ENCODE results near the gene SUN1. TPM values are rescaled to one million over a fixed set of nuclear protein-coding genes. Genes with fewer than 3 reads are reported as not detected.
"Not testable (repeated sequence)": the region's sequence is repeated elsewhere in the genome, so short reads cannot be mapped to it uniquely, and the experiment has no call there.

The SUN1 gene
- total and polyA plus RNA-seq, 3 experiments from 2014 or later = 29.8 to 65.8 (median 59.8) TPM

DNA sequence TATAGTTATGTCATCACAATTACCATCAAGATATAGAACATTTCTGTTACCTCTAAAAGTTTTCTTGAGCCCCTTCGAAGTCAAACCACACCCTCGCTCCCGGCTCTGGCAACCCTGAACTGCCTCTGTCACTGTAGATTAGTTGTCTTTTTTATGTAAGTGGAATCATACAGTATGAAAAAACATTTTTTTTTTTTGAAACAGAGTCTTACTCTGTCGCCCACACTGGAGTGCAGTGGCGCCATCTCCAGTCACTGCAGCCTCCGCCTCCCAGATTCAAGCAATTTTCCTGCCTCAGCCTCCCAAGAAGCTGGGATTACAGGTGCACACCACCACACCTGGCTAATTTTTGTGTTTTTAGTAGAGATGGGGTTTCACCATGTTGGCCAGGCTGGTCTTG, 30.9 kb upstream of the SUN1 start:
- H3K36me3 ChIP-seq (ENCODE audit: insufficient read depth, low read length); H3K36me3 Mint-ChIP-seq; H3K4me3 Mint-ChIP-seq; H3K4me1 Mint-ChIP-seq; H3K27me3 Mint-ChIP-seq; H3K9me3 Mint-ChIP-seq; H3K4me3 ChIP-seq (ENCODE audit: low read length); H3K27ac Mint-ChIP-seq; H3K9me3 ChIP-seq (ENCODE audit: low read length); POLR2A ChIA-PET; DNase-seq; H3K27ac ChIP-seq (ENCODE audit: low read depth, low read length); H3K4me1 ChIP-seq (ENCODE audit: insufficient read depth, low read length); H3K27me3 ChIP-seq (ENCODE audit: insufficient read depth, low read length, poor library complexity, severe bottlenecking): not testable (repeated sequence)
- CTCF ChIA-PET = interaction anchor here (0.6 kb wide), 1 partner anchor 195 kb away, joined by 3 read pairs; no protein-coding TSS in a partner anchor

DNA sequence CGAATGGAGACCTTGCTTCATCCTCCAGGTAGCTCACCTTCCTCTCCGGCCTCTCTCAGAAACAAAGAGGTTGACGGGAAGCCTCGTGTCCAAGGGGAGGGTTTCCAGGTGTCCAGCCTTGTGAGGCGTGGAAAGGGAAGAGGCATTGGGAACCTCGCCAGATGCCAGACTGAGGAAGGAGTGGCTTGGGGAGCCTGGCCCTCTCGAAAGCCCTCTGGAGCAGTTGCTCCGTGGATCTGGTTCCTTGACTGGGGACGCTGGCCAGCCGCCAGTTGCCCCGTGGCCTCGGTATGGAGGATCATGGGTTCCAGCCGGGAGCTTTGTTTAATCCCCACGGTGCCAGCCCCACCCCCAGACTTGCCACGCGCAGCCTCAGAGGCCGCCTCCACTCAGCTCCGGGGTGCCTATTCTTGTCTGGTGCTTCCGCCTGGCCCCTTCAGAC, 30.3 kb upstream of the SUN1 start:
- DNase-seq = peak in 1 of 5 donors; percentile 30
- H3K4me3 Mint-ChIP-seq = no peak overlapping the region
- H3K27me3 ChIP-seq (ENCODE audit: insufficient read depth, low read length, poor library complexity, severe bottlenecking) = no peaks in the 10 kb centered on the region
- H3K9me3 Mint-ChIP-seq = no peaks in the 10 kb centered on the region
- H3K27ac Mint-ChIP-seq = no peak overlapping the region
- H3K36me3 ChIP-seq (ENCODE audit: insufficient read depth, low read length) = no peaks in the 10 kb centered on the region
- H3K4me1 ChIP-seq (ENCODE audit: insufficient read depth, low read length) = no peaks in the 10 kb centered on the region
- H3K4me1 Mint-ChIP-seq = no peaks in the 10 kb centered on the region
- no peaks in the 10 kb centered on the region for H3K36me3 Mint-ChIP-seq
- no peaks in the 10 kb centered on the region for H3K9me3 ChIP-seq (ENCODE audit: low read length)
- CTCF ChIA-PET = no interaction called here
- POLR2A ChIA-PET = no interaction called here
- no peak overlapping the region for H3K27ac ChIP-seq (ENCODE audit: low read depth, low read length)
- peaks cover 0 to 6% of the 10 kb centered on the region in 2 donors for H3K27me3 Mint-ChIP-seq
- no peak overlapping the region for H3K4me3 ChIP-seq (ENCODE audit: low read length)

DNA sequence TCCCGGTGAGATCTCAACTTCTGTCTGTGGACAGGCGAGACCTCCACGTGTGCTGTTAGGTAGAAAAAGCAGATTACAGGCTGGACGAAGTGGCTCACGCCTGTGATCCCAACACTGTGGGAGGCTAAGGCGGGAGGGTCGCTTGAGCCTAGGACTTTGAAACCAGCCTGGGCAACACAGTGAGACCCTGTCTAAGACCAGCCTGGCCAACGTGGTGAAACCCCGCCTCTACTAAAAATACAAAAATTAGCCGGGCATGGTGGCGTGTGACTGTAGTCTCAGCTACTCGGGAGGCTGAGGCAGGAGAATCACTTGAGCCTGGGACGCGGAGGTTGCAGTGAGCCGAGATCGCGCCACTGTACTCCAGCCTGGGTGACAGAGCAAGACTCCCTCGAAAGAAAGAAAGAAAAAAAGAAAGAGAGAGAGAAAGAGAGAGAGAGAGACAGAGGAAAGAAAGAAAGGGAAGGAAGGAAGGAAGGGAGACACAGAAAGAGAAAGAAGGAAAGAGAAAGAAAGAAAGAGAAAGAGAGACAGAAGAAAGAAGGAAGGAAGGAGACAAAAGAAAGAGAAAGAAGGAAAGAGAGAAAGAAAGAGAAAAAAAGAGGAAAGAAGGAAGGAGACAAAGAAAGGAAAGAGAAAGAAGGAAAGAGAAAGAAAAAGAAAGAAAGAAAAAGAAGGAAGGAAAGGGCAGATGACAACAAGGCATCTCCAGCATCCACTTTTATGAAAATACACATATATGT, 29.6 kb upstream of the SUN1 start:
- Mint-ChIP-seq H3K4me3 (no peak overlapping the region), H3K4me1 (no peaks in the 10 kb centered on the region), H3K9me3 (no peaks in the 10 kb centered on the region), H3K36me3 (no peaks in the 10 kb centered on the region), H3K27me3 (peaks cover 0 to 6% of the 10 kb centered on the region in 2 donors), H3K27ac (peak overlapping the region in 2 of 8 donors; percentile 48 to 92)
- ChIA-PET CTCF (no interaction called here), POLR2A (no interaction called here)
- Histone ChIP-seq H3K4me3 (ENCODE audit: low read length) (no peak overlapping the region), H3K36me3 (ENCODE audit: insufficient read depth, low read length) (no peaks in the 10 kb centered on the region), H3K9me3 (ENCODE audit: low read length) (no peaks in the 10 kb centered on the region), H3K27ac (ENCODE audit: low read depth, low read length) (no peak overlapping the region), H3K4me1 (ENCODE audit: insufficient read depth, low read length) (no peaks in the 10 kb centered on the region), H3K27me3 (ENCODE audit: insufficient read depth, low read length, poor library complexity, severe bottlenecking) (no peaks in the 10 kb centered on the region)
- peak in 1 of 5 donors; percentile 15 for DNase-seq

DNA sequence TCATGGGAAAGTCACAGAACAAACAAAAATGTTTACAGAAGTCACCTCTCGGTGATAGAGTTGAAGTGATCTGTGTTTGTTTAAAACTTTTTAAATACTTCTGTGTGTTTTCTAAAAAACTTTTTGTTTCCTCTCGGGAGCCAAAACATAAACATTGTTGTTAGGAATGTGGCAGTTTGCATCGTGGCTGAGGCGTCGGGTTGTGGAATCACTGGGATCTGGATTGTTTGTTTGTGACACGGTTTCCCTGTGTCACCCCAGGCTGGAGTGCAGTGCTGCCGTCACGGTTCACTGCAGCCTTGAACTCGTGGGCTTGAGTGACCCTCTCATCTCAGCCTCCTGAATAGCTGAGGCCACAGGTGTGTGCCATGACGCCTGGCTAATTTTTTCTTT, 29.0 kb upstream of the SUN1 start:
- no peak overlapping the region for H3K27ac Mint-ChIP-seq
- no peak for DNase-seq
- peaks cover 0 to 6% of the 10 kb centered on the region in 2 donors for H3K27me3 Mint-ChIP-seq
- Histone ChIP-seq H3K27me3 (ENCODE audit: insufficient read depth, low read length, poor library complexity, severe bottlenecking) (no peaks in the 10 kb centered on the region), H3K36me3 (ENCODE audit: insufficient read depth, low read length) (no peaks in the 10 kb centered on the region), H3K27ac (ENCODE audit: low read depth, low read length) (no peak overlapping the region), H3K4me1 (ENCODE audit: insufficient read depth, low read length) (no peaks in the 10 kb centered on the region), H3K9me3 (ENCODE audit: low read length) (no peaks in the 10 kb centered on the region), H3K4me3 (ENCODE audit: low read length) (no peak overlapping the region)
- peaks cover 0 to 2% (median 1%) of the 10 kb centered on the region in 3 donors for H3K36me3 Mint-ChIP-seq
- POLR2A ChIA-PET = no interaction called here
- H3K4me1 Mint-ChIP-seq = no peaks in the 10 kb centered on the region
- CTCF ChIA-PET = no interaction called here
- no peak overlapping the region for H3K4me3 Mint-ChIP-seq
- H3K9me3 Mint-ChIP-seq = peaks cover 0 to under 1% (median 0%) of the 10 kb centered on the region in 5 donors

GRCh38 chr7:803796-804195, 28.5 kb upstream of the SUN1 start:
- H3K4me3 ChIP-seq (ENCODE audit: low read length); H3K9me3 ChIP-seq (ENCODE audit: low read length); H3K27ac Mint-ChIP-seq; H3K9me3 Mint-ChIP-seq; CTCF ChIA-PET; H3K36me3 ChIP-seq (ENCODE audit: insufficient read depth, low read length); H3K4me1 Mint-ChIP-seq; H3K27ac ChIP-seq (ENCODE audit: low read depth, low read length); DNase-seq; H3K4me1 ChIP-seq (ENCODE audit: insufficient read depth, low read length); H3K27me3 Mint-ChIP-seq; POLR2A ChIA-PET; H3K27me3 ChIP-seq (ENCODE audit: insufficient read depth, low read length, poor library complexity, severe bottlenecking); H3K4me3 Mint-ChIP-seq; H3K36me3 Mint-ChIP-seq: not testable (repeated sequence)

DNA sequence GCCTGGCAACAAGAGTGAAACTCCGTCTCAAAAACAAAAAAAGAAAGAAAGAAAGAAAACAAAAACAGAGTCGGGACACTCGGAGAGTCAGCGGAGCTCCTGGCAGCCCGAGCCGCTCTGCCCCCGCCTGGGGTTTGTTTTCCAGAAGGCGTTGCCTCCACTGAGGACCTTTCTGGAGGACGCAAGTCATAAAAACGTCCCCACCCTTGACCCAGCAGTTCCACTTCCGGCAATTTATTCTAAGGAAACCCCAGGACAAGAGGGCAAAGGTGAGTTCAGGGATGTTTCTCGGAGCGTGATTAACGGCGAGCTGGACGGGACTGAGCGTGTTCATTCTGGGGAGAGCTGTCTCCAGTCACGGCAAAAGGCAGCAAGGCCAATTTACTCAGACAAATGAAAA, 27.0 kb upstream of the SUN1 start:
- ChIA-PET POLR2A (no interaction called here), CTCF (interaction anchor here (1.5 kb wide), 1 partner anchor 13 kb away, joined by 3 read pairs; no protein-coding TSS in a partner anchor)
- no peak overlapping the region for H3K27ac Mint-ChIP-seq
- peaks cover 0 to 15% of the 10 kb centered on the region in 2 donors for H3K27me3 Mint-ChIP-seq
- peak in 1 of 5 donors; percentile 37 for DNase-seq
- Histone ChIP-seq H3K4me1 (ENCODE audit: insufficient read depth, low read length) (no peaks in the 10 kb centered on the region), H3K4me3 (ENCODE audit: low read length) (no peak overlapping the region), H3K9me3 (ENCODE audit: low read length) (no peaks in the 10 kb centered on the region), H3K27ac (ENCODE audit: low read depth, low read length) (no peak overlapping the region), H3K27me3 (ENCODE audit: insufficient read depth, low read length, poor library complexity, severe bottlenecking) (no peaks in the 10 kb centered on the region), H3K36me3 (ENCODE audit: insufficient read depth, low read length) (no peaks in the 10 kb centered on the region)
- H3K4me3 Mint-ChIP-seq = no peak overlapping the region
- no peaks in the 10 kb centered on the region for H3K4me1 Mint-ChIP-seq
- H3K36me3 Mint-ChIP-seq = peaks cover 0 to 3% (median 2%) of the 10 kb centered on the region in 3 donors
- H3K9me3 Mint-ChIP-seq = peaks cover 0 to 2% (median 0%) of the 10 kb centered on the region in 5 donors

GRCh38 chr7:815284-816216, 16.7 kb upstream of the SUN1 start:
- POLR2A ChIA-PET = interaction anchor here (0.6 to 1.0 kb wide), 3 partner anchors 61 to 1818 kb away, joined by 3 to 5 read pairs (median 4); partner anchors contain the start of gene GET4
- H3K36me3 Mint-ChIP-seq = peaks cover 0 to 10% (median 1%) of the 10 kb centered on the region in 3 donors
- CTCF ChIA-PET = no interaction called here
- H3K4me1 ChIP-seq (ENCODE audit: insufficient read depth, low read length) = peaks cover 38% of the 10 kb centered on the region
- peaks cover 44 to 57% (median 53%) of the 10 kb centered on the region in 3 donors for H3K4me1 Mint-ChIP-seq
- peak overlapping the region; percentile 48 for H3K4me3 ChIP-seq (ENCODE audit: low read length)
- H3K36me3 ChIP-seq (ENCODE audit: insufficient read depth, low read length) = no peaks in the 10 kb centered on the region
- peaks cover 4 to 14% of the 10 kb centered on the region in 2 donors for H3K27me3 Mint-ChIP-seq
- peak in 1 of 5 donors; percentile 10 for DNase-seq
- H3K4me3 Mint-ChIP-seq = peak overlapping the region; percentile 80 to 89 (median 87)
- H3K27ac Mint-ChIP-seq = peak overlapping the region; percentile 42 to 86 (median 66)
- H3K27ac ChIP-seq (ENCODE audit: low read depth, low read length) = no peak overlapping the region
- H3K9me3 Mint-ChIP-seq = no peaks in the 10 kb centered on the region
- H3K27me3 ChIP-seq (ENCODE audit: insufficient read depth, low read length, poor library complexity, severe bottlenecking) = no peaks in the 10 kb centered on the region
- no peaks in the 10 kb centered on the region for H3K9me3 ChIP-seq (ENCODE audit: low read length)

- no peaks in the 10 kb centered on the region for H3K27me3 ChIP-seq (ENCODE audit: insufficient read depth, low read length, poor library complexity, severe bottlenecking)
- H3K27ac ChIP-seq (ENCODE audit: low read depth, low read length) = no peak overlapping the region
- H3K27ac Mint-ChIP-seq = peak overlapping the region in 2 of 8 donors; percentile 19 to 33
- ChIA-PET POLR2A (interaction anchor here (1.0 to 1.7 kb wide), 3 partner anchors 15 to 60 kb away, joined by 4 to 6 read pairs (median 5); partner anchors contain the start of genes GET4 and SUN1), CTCF (no interaction called here)
- H3K9me3 ChIP-seq (ENCODE audit: low read length) = no peaks in the 10 kb centered on the region
- peak overlapping the region; percentile 48 for H3K4me3 ChIP-seq (ENCODE audit: low read length)
- no peaks in the 10 kb centered on the region for H3K9me3 Mint-ChIP-seq
- DNase-seq = peak; percentile 94 to 98 (median 95)
- H3K36me3 Mint-ChIP-seq = peaks cover 0 to 14% (median 5%) of the 10 kb centered on the region in 3 donors
- H3K36me3 ChIP-seq (ENCODE audit: insufficient read depth, low read length) = no peaks in the 10 kb centered on the region
- peaks cover 4 to 11% of the 10 kb centered on the region in 2 donors for H3K27me3 Mint-ChIP-seq
- H3K4me1 Mint-ChIP-seq = peaks cover 48 to 64% (median 60%) of the 10 kb centered on the region in 3 donors
- peaks cover 44% of the 10 kb centered on the region for H3K4me1 ChIP-seq (ENCODE audit: insufficient read depth, low read length)
- peak overlapping the region; percentile 56 to 89 (median 66) for H3K4me3 Mint-ChIP-seq
Observed at GRCh38 chr7:816300-816750, 16.0 kb upstream of the SUN1 start.

Data from CD8-positive, alpha-beta memory T cell (primary cell).